MG63 (cell line): ENCODE measurements around the gene IRAK1BP1. TPM values are rescaled to one million over a fixed set of nuclear protein-coding genes. Genes with fewer than 3 reads are reported as not detected.
"Not testable (repeated sequence)": the region's sequence is repeated elsewhere in the genome, so short reads cannot be mapped to it uniquely, and the experiment has no call there.

Experiments
- DNase-seq: peaks from one replicate; pipeline ENCODE4 v3.0.0-alpha.2; 2020
- H3K27me3 ChIP-seq: fragments of 250-450 bp; sonication (Bioruptor Pico); 2 replicates; pipeline ENCODE4 v1.5.1; 2020; ENCODE audit warnings: mild to moderate bottlenecking, moderate library complexity
- H3K36me3 ChIP-seq: fragments of 250-450 bp; sonication (Bioruptor Pico); 2 replicates; pipeline ENCODE4 v1.5.1; 2020; ENCODE audit warnings: mild to moderate bottlenecking, moderate library complexity
- H3K4me3 ChIP-seq: fragments of 250-450 bp; sonication (Bioruptor Pico); 2 replicates; pipeline ENCODE4 v1.5.1; 2020; ENCODE audit warnings: mild to moderate bottlenecking, moderate library complexity
- H3K9me3 ChIP-seq: fragments of 250-450 bp; sonication (Bioruptor Pico); 2 replicates; pipeline ENCODE4 v1.5.1; 2020; ENCODE audit warnings: mild to moderate bottlenecking, moderate library complexity
- total RNA-seq: library from RNA; depleted of rRNA; stranded (reverse); fragments of >200 nt; shearing (Covaris generic); gene quantifications from 2 replicates; pipeline ENCODE4 v1.2.3, GENCODE V29; 2014; ENCODE audit warnings: low replicate concordance

The IRAK1BP1 gene
- total RNA-seq, 1 experiment from 2014 or later, result 2.1 TPM

- no peak for DNase-seq
- no peak overlapping the region for H3K4me3 ChIP-seq
- H3K27me3 ChIP-seq, result no peaks in the 10 kb centered on the region
- H3K9me3 ChIP-seq, result no peaks in the 10 kb centered on the region
- H3K36me3 ChIP-seq, result no peaks in the 10 kb centered on the region
Observed at GRCh38 chr6:78863576-78863975, 3.8 kb upstream of the IRAK1BP1 start.

GRCh38 chr6:78864957-78865356 lies 2.4 kb upstream of the IRAK1BP1 start:
- Histone ChIP-seq H3K9me3 (no peaks in the 10 kb centered on the region), H3K27me3 (no peaks in the 10 kb centered on the region), H3K36me3 (no peaks in the 10 kb centered on the region), H3K4me3 (no peak overlapping the region)
- DNase-seq, result no peak

GRCh38 chr6:78867020-78867369 lies 356 bp upstream of the IRAK1BP1 start:
- H3K27me3 ChIP-seq, result no peaks in the 10 kb centered on the region
- H3K36me3 ChIP-seq, result no peaks in the 10 kb centered on the region
- no peaks in the 10 kb centered on the region for H3K9me3 ChIP-seq
- H3K4me3 ChIP-seq, result peak overlapping the region; percentile 67
- no peak for DNase-seq

- no peaks in the 10 kb centered on the region for H3K9me3 ChIP-seq
- H3K36me3 ChIP-seq, result no peaks in the 10 kb centered on the region
- H3K27me3 ChIP-seq, result no peaks in the 10 kb centered on the region
- peak overlapping the region; percentile 67 for H3K4me3 ChIP-seq
- DNase-seq, result no peak
Observed at GRCh38 chr6:78868116-78868515, 765 bp downstream of the IRAK1BP1 start.

GRCh38 chr6:78875505-78875904 lies 8.2 kb downstream of the IRAK1BP1 start:
- H3K36me3 ChIP-seq, result no peaks in the 10 kb centered on the region
- DNase-seq, result no peak
- H3K9me3 ChIP-seq, result no peaks in the 10 kb centered on the region

GRCh38 chr6:78883651-78884050 lies 16.3 kb downstream of the IRAK1BP1 start:
- Histone ChIP-seq H3K27me3 (no peaks in the 10 kb centered on the region), H3K9me3 (no peaks in the 10 kb centered on the region), H3K4me3 (no peak overlapping the region), H3K36me3 (no peaks in the 10 kb centered on the region)
- no peak for DNase-seq

More at GRCh38 chr6:78875505-78875904, 8.2 kb downstream of the IRAK1BP1 start:
- H3K27me3 ChIP-seq, result no peaks in the 10 kb centered on the region
- H3K4me3 ChIP-seq, result no peak overlapping the region

GRCh38 chr6:78889901-78890300 lies 22.6 kb downstream of the IRAK1BP1 start:
- not testable (repeated sequence) for H3K9me3 ChIP-seq, DNase-seq

GRCh38 chr6:78896227-78896626 lies 28.9 kb downstream of the IRAK1BP1 start:
- DNase-seq, result no peak
- Histone ChIP-seq H3K4me3 (no peak overlapping the region), H3K27me3 (no peaks in the 10 kb centered on the region), H3K9me3 (no peaks in the 10 kb centered on the region), H3K36me3 (no peaks in the 10 kb centered on the region)

More at GRCh38 chr6:78889901-78890300, 22.6 kb downstream of the IRAK1BP1 start:
- H3K4me3 ChIP-seq, H3K27me3 ChIP-seq, H3K36me3 ChIP-seq: not testable (repeated sequence)

- DNase-seq, result no peak
Observed at GRCh38 chr6:78908621-78909020, 41.3 kb downstream of the IRAK1BP1 start.

GRCh38 chr6:78909391-78909790 lies 42.0 kb downstream of the IRAK1BP1 start:
- H3K36me3 ChIP-seq, result no peaks in the 10 kb centered on the region
- H3K4me3 ChIP-seq, result no peak overlapping the region
- no peaks in the 10 kb centered on the region for H3K9me3 ChIP-seq
- no peak for DNase-seq
- no peaks in the 10 kb centered on the region for H3K27me3 ChIP-seq

More at GRCh38 chr6:78908621-78909020, 41.3 kb downstream of the IRAK1BP1 start:
- no peaks in the 10 kb centered on the region for H3K27me3 ChIP-seq
- H3K4me3 ChIP-seq, result no peak overlapping the region
- no peaks in the 10 kb centered on the region for H3K9me3 ChIP-seq
- no peaks in the 10 kb centered on the region for H3K36me3 ChIP-seq

GRCh38 chr6:78910010-78910409 lies 42.7 kb downstream of the IRAK1BP1 start:
- Histone ChIP-seq H3K9me3 (no peaks in the 10 kb centered on the region), H3K36me3 (no peaks in the 10 kb centered on the region), H3K4me3 (no peak overlapping the region), H3K27me3 (no peaks in the 10 kb centered on the region)
- no peak for DNase-seq

- H3K9me3 ChIP-seq, result no peaks in the 10 kb centered on the region
- peak; percentile 9 for DNase-seq
- H3K27me3 ChIP-seq, result no peaks in the 10 kb centered on the region
- peak overlapping the region; percentile 6; the same call in 1 of the 2 replicates for H3K4me3 ChIP-seq
- no peaks in the 10 kb centered on the region for H3K36me3 ChIP-seq
Observed at GRCh38 chr6:78910591-78911171, 43.3 kb downstream of the IRAK1BP1 start.

- no peaks in the 10 kb centered on the region for H3K36me3 ChIP-seq
- no peak for DNase-seq
- no peaks in the 10 kb centered on the region for H3K27me3 ChIP-seq
- H3K9me3 ChIP-seq, result no peaks in the 10 kb centered on the region
- no peak overlapping the region for H3K4me3 ChIP-seq
Observed at GRCh38 chr6:78911218-78911940, 44.0 kb downstream of the IRAK1BP1 start.

GRCh38 chr6:78916411-78916810 lies 49.1 kb downstream of the IRAK1BP1 start:
- no peak for DNase-seq
- Histone ChIP-seq H3K27me3 (no peaks in the 10 kb centered on the region), H3K36me3 (no peaks in the 10 kb centered on the region), H3K9me3 (peaks cover 6% of the 10 kb centered on the region; the same call in 1 of the 2 replicates), H3K4me3 (no peak overlapping the region)

GRCh38 chr6:78917788-78918187 lies 50.4 kb downstream of the IRAK1BP1 start:
- Histone ChIP-seq H3K36me3 (no peaks in the 10 kb centered on the region), H3K9me3 (peaks cover 6% of the 10 kb centered on the region; the same call in 1 of the 2 replicates), H3K4me3 (no peak overlapping the region), H3K27me3 (no peaks in the 10 kb centered on the region)
- DNase-seq, result no peak

GRCh38 chr6:78921168-78921567 lies 53.8 kb downstream of the IRAK1BP1 start:
- H3K36me3 ChIP-seq, DNase-seq, H3K27me3 ChIP-seq: not testable (repeated sequence)

GRCh38 chr6:78925317-78925716 lies 58.0 kb downstream of the IRAK1BP1 start:
- peaks cover 8% of the 10 kb centered on the region; the same call in 1 of the 2 replicates for H3K9me3 ChIP-seq

More at GRCh38 chr6:78921168-78921567, 53.8 kb downstream of the IRAK1BP1 start:
- not testable (repeated sequence) for H3K9me3 ChIP-seq, H3K4me3 ChIP-seq

GRCh38 chr6:78935553-78935952 lies 68.2 kb downstream of the IRAK1BP1 start:
- no peak for DNase-seq
- peaks cover 48% of the 10 kb centered on the region for H3K36me3 ChIP-seq
- H3K9me3 ChIP-seq, result no peaks in the 10 kb centered on the region; the same call in 1 of the 2 replicates
- H3K4me3 ChIP-seq, result no peak overlapping the region
- no peaks in the 10 kb centered on the region for H3K27me3 ChIP-seq

More at GRCh38 chr6:78925317-78925716, 58.0 kb downstream of the IRAK1BP1 start:
- no peak overlapping the region for H3K4me3 ChIP-seq
- no peak for DNase-seq
- no peaks in the 10 kb centered on the region for H3K27me3 ChIP-seq
- no peaks in the 10 kb centered on the region for H3K36me3 ChIP-seq
